ENCODE results near the gene DACH1. TPM values are rescaled to one million over a fixed set of nuclear protein-coding genes. Genes with fewer than 3 reads are reported as not detected.

DACH1 gene
- total RNA-seq, 1 experiment from 2014 or later: 0.14 TPM

GRCh38 chr13:71634182-71634581 lies 232.8 kb downstream of the DACH1 start:
- H3K27me3 Mint-ChIP-seq (ENCODE audit: unreplicated experiment): no peaks in the 10 kb centered on the region
- H3K36me3 Mint-ChIP-seq (ENCODE audit: insufficient read depth, unreplicated experiment): no peaks in the 10 kb centered on the region
- H3K4me3 Mint-ChIP-seq (ENCODE audit: low read depth, unreplicated experiment): no peak overlapping the region
- no peak for TF ChIP-seq CTCF (IDR thresholded peaks at IDR 0.05; ENCODE audit: unreplicated experiment)
- no peaks in the 10 kb centered on the region for H3K4me1 Mint-ChIP-seq (ENCODE audit: low read depth, unreplicated experiment)
- no TSS peak for BruUV-seq (replicated peaks)
- no peak overlapping the region for H3K27ac Mint-ChIP-seq (ENCODE audit: unreplicated experiment)
- DNase-seq: no peak
- intact Hi-C loops (cut with micrococcal nuclease; ENCODE audit: unreplicated experiment): no loop called here
- H3K9me3 Mint-ChIP-seq (ENCODE audit: low read depth, unreplicated experiment): no peaks in the 10 kb centered on the region
- CTCF ChIA-PET: no interaction called here

GRCh38 chr13:71632721-71633120 lies 234.3 kb downstream of the DACH1 start:
- Mint-ChIP-seq H3K36me3 (ENCODE audit: insufficient read depth, unreplicated experiment) (no peaks in the 10 kb centered on the region), H3K9me3 (ENCODE audit: low read depth, unreplicated experiment) (no peaks in the 10 kb centered on the region), H3K27me3 (ENCODE audit: unreplicated experiment) (no peaks in the 10 kb centered on the region), H3K27ac (ENCODE audit: unreplicated experiment) (no peak overlapping the region), H3K4me3 (ENCODE audit: low read depth, unreplicated experiment) (no peak overlapping the region), H3K4me1 (ENCODE audit: low read depth, unreplicated experiment) (no peaks in the 10 kb centered on the region)
- BruUV-seq (replicated peaks): no TSS peak
- CTCF ChIA-PET: no interaction called here
- intact Hi-C loops (cut with micrococcal nuclease; ENCODE audit: unreplicated experiment): no loop called here
- DNase-seq: no peak
- no peak for TF ChIP-seq CTCF (IDR thresholded peaks at IDR 0.05; ENCODE audit: unreplicated experiment)

- no peak for DNase-seq
- Mint-ChIP-seq H3K4me1 (ENCODE audit: low read depth, unreplicated experiment) (no peaks in the 10 kb centered on the region), H3K27ac (ENCODE audit: unreplicated experiment) (no peak overlapping the region), H3K27me3 (ENCODE audit: unreplicated experiment) (no peaks in the 10 kb centered on the region), H3K36me3 (ENCODE audit: insufficient read depth, unreplicated experiment) (no peaks in the 10 kb centered on the region), H3K9me3 (ENCODE audit: low read depth, unreplicated experiment) (no peaks in the 10 kb centered on the region), H3K4me3 (ENCODE audit: low read depth, unreplicated experiment) (no peak overlapping the region)
- CTCF ChIA-PET: no interaction called here
- intact Hi-C loops (cut with micrococcal nuclease; ENCODE audit: unreplicated experiment): no loop called here
- no TSS peak for BruUV-seq (replicated peaks)
- TF ChIP-seq CTCF (IDR thresholded peaks at IDR 0.05; ENCODE audit: unreplicated experiment): no peak
These were observed 234.8 kb downstream of the DACH1 start for GRCh38 chr13:71632206-71632605.

GRCh38 chr13:71629167-71629566 lies 237.8 kb downstream of the DACH1 start:
- no peaks in the 10 kb centered on the region for H3K9me3 Mint-ChIP-seq (ENCODE audit: low read depth, unreplicated experiment)
- no peak for TF ChIP-seq CTCF (IDR thresholded peaks at IDR 0.05; ENCODE audit: unreplicated experiment)
- no peaks in the 10 kb centered on the region for H3K27me3 Mint-ChIP-seq (ENCODE audit: unreplicated experiment)
- intact Hi-C loops (cut with micrococcal nuclease; ENCODE audit: unreplicated experiment): no loop called here
- H3K36me3 Mint-ChIP-seq (ENCODE audit: insufficient read depth, unreplicated experiment): no peaks in the 10 kb centered on the region
- no TSS peak for BruUV-seq (replicated peaks)
- DNase-seq: no peak
- CTCF ChIA-PET: no interaction called here
- no peak overlapping the region for H3K4me3 Mint-ChIP-seq (ENCODE audit: low read depth, unreplicated experiment)
- no peak overlapping the region for H3K27ac Mint-ChIP-seq (ENCODE audit: unreplicated experiment)
- no peaks in the 10 kb centered on the region for H3K4me1 Mint-ChIP-seq (ENCODE audit: low read depth, unreplicated experiment)

Measured in Calu3 (cell line).